ENCODE measurements around the gene ALK. TPM values are rescaled to one million over a fixed set of nuclear protein-coding genes. Genes with fewer than 3 reads are reported as not detected.

ALK gene
- total RNA-seq, 4 donors from 2014 or later = 0.88 to 1.3 (median 1.3) TPM; not detected in 1

GRCh38 chr2:29224693-29225551 lies 696.5 kb downstream of the ALK start:
- Histone ChIP-seq H3K27me3 (no peaks in the 10 kb centered on the region), H3K4me1 (no peaks in the 10 kb centered on the region), H3K4me3 (no peak overlapping the region), H3K36me3 (no peaks in the 10 kb centered on the region), H3K27ac (no peak overlapping the region), H3K9me3 (no peaks in the 10 kb centered on the region)
- peak in 1 of 3 donors; percentile 39 for DNase-seq
- TF ChIP-seq POLR2A (IDR thresholded peaks at IDR 0.05) (no peak), CTCF (IDR thresholded peaks at IDR 0.05) (no peak)

GRCh38 chr2:29223851-29224692 lies 697.3 kb downstream of the ALK start:
- H3K27me3 ChIP-seq = no peaks in the 10 kb centered on the region
- no peak overlapping the region for H3K27ac ChIP-seq
- TF ChIP-seq POLR2A (IDR thresholded peaks at IDR 0.05) (no peak), CTCF (IDR thresholded peaks at IDR 0.05) (no peak)

GRCh38 chr2:29223257-29223656 lies 698.1 kb downstream of the ALK start:
- no peak for TF ChIP-seq CTCF (IDR thresholded peaks at IDR 0.05)
- TF ChIP-seq POLR2A (IDR thresholded peaks at IDR 0.05) = no peak
- H3K36me3 ChIP-seq = no peaks in the 10 kb centered on the region
- H3K4me3 ChIP-seq = no peak overlapping the region
- H3K4me1 ChIP-seq = no peaks in the 10 kb centered on the region
- H3K27ac ChIP-seq = no peak overlapping the region
- H3K27me3 ChIP-seq = no peaks in the 10 kb centered on the region
- H3K9me3 ChIP-seq = no peaks in the 10 kb centered on the region
- DNase-seq = peak in 1 of 3 donors; percentile 40

More at GRCh38 chr2:29223851-29224692, 697.3 kb downstream of the ALK start:
- no peaks in the 10 kb centered on the region for H3K4me1 ChIP-seq
- H3K36me3 ChIP-seq = no peaks in the 10 kb centered on the region
- no peaks in the 10 kb centered on the region for H3K9me3 ChIP-seq
- peak in 1 of 3 donors; percentile 49 for DNase-seq
- H3K4me3 ChIP-seq = no peak overlapping the region

GRCh38 chr2:29222381-29223179 lies 698.8 kb downstream of the ALK start:
- TF ChIP-seq CTCF (IDR thresholded peaks at IDR 0.05) (no peak), POLR2A (IDR thresholded peaks at IDR 0.05) (no peak)
- Histone ChIP-seq H3K27me3 (no peaks in the 10 kb centered on the region), H3K27ac (no peak overlapping the region), H3K4me3 (no peak overlapping the region), H3K36me3 (no peaks in the 10 kb centered on the region), H3K9me3 (no peaks in the 10 kb centered on the region), H3K4me1 (no peaks in the 10 kb centered on the region)
- DNase-seq = peak in 2 of 3 donors; percentile 9 to 30

Data from Peyer's patch (tissue), 4 donors.